HG02610 (cell line): ENCODE measurements around the gene ETV4.

Source experiments
- ATAC-seq: cut with Tn5 transposase; IDR thresholded peaks from one replicate; pipeline ENCODE4 v1.9.1; 2021; ENCODE audit warnings: mild to moderate bottlenecking, moderate library complexity; ENCODE audit not compliant: unreplicated experiment

The ETV4 gene

GRCh38 chr17:43573579-43574321, 27.6 kb upstream of the ETV4 start:
- ATAC-seq, result no peak

DNA sequence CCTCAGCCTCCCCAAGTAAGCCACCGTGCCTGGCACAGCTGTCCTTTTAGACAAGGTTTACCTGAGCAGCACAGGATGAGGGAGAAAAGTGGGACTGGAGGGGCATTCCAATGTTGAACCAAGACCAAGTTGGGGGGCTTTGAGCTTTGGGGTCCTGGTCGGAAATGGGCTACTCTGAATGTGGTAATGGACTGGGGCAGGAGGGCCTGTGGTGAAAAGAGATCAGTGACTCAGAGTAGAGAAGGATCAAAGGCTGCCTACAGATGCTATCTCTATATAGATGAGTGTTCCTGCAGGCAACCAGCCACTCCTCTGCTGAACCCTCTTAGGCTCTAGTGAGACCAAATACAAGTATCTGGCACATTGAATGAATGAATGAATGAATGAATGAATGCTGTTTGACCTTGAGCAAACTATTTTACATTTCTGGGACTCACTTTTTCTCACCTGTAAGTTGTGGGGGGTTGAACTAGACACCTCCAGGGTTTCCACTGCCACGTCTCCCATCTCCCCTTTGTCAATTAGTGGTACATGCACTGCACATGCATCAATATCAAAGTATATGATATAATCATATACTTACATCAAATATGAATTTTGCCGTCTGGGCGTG, 26.3 kb upstream of the ETV4 start:
- ATAC-seq, result no peak

DNA sequence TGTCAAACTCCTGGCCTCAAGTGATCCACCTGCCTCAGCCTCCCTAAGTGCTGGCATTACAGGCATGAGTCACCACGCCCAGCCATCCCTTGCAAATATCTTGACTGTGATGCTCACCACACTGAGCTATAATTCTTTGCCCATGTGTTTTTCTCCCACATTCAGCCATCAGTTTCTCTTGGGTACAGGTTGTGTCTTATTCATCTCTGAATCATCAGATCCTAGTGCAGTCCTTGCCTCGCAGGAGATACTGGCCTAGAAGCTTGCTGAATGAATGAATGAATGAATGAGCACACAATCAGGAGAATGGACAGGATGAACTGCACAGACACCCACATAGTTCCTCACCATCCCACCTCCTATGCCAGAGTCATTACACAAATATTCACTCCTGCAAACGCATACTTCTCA, 24.4 kb upstream of the ETV4 start:
- no peak for ATAC-seq

GRCh38 chr17:43568506-43569082, 22.5 kb upstream of the ETV4 start:
- ATAC-seq, result no peak

DNA sequence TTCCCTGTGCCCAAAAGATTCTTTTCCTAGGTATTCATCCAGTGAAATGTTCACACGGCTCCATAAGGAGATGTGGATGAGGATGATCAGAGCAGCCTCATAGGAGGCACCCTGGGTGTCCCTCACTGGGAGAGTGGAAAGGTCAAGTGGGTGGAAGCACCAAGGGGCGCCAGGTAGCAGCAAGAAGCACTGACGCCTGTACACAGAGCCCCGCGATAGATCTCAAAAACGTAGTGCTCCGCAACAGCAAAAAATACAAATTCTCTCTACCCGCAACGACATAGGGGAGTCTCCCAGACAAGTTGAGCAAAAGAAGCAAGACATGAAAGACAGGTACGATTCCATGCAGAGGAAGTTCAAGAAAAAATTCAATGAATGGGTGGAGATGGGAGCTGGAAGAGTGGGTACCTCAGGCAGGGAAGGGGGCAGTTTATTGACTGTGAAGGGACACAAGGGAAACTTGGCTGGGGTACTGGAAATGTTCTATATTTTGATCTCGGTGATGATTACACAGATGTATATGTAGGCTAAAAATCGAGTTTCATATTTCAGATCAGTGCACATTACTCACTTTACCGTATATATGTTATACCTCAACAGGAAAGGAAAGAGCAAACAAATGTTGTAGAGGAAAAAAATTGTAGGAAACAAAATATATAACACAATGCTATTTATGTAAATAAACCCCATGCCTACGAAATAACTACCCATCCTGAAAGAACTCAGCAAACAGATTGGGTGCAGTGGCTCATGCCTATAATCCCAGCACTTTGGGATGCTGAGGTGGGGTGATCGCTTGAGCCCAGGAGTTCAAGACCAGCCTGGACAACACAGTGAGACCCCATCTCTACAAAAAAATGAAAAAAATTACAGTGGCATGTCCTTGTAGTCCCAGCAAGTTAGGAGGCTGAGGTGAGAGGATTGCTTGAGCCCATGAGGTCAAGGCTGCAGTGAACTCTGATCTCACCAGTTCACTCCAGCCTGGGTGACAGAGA, 17.8 kb upstream of the ETV4 start:
- ATAC-seq, result no peak

DNA sequence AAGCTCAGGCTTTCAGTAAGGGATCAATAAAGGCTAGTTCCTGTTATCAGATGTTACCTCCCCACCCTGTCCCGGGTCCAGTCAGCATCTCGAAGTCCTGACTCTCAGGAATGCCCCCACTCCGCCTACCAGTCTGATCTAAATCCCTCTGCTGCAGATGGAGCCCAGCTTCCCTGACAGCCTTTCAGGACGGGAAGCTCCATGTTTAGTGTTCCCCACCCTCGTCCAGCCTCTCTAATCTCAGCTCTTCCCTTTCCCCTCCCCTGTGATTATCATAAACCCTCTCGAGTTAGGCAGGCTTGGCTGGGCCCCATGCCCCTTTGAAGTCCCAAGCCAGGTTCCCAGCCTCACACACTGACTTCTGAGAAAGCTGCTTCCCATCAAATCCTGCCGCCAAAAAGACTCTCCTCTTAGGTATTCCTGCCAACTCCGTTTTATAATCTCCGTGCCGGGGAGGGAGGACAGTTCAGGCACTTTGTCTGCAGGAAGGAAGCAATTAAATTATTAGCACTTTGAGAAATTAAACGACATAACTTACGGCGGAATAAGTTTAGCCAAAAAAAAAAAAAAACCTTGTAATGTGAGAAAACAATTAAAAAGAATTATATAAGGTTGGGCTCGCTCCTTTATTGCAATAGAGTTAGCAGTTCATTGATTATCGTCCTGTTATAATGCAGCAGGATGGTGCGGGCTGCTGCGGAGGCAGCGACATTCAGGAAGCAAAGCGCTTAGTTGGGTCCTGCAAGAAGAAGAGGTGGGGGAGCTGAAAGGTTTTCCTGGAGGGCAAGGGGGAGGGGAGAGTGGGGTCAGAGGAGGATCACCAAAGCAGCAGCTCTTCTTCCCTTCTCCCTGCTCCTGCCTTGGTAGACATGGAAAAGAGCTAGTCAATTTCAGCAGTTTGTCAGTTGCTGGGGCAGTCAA, 16.8 kb upstream of the ETV4 start:
- ATAC-seq, result no peak

DNA sequence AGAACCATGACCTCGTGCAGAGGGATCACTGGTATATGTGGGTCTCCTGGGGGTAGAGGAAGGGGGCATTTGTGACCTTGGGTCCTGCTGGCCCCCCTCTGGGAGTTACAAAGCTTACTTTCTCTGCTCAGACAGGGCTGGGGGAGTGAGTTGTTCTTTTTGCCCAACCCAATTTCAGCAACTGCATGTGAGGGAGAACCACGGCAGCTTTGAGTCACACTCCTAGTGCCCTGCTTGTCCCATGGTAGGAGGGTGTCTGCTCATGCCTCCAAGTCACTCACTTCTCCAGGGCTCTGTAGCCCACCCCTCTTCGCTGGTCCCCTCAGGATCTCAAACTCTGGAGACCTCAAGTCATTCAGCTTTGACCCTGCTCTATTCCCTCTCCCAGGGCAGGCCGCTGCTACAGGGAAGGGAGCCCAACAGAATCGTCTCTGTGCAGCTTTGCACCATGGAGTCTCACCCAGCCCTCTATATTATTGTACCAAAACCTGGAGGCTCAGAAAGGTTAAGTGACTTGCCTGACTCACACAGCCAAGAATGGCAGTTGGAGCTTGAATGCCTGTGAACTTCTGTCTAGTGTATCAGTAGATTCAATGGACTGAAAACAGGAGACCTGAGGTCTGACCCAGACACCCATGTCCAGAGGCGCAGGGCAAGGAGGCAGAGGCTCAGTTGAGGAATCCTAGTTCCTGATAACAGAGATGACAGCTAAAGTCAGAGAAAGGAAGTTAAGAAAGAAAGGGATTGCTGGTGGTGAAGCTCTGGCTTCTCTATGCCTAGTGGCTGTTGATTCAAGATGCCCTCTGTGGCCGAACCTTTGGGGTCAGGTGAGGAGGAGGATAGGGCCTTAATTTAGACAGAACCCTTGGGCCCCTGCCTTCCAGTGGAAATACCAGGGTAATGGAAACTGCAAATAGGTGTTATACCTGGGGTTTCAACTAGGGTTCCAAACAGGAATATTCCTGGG, 14.6 kb upstream of the ETV4 start:
- no peak for ATAC-seq

- no peak for ATAC-seq
These were observed 13.1 kb upstream of the ETV4 start for GRCh38 chr17:43559161-43559816.

DNA sequence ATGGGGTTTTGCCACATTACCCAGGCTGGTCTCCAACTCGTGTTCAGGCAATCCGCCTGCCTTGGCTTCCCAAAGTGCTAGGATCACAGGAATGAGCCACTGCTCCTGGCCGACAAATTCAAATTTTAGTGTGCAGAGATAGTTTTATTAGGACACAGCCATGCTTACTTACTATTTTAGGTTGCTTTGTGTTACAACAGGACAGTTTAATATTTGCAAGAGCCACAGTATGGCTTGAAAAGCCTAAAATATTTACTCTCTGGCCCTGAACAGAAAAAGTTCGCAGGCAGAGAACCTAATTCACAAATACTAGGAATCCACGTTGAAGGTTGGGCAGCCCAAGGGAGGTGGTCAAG, 12.6 kb upstream of the ETV4 start:
- ATAC-seq, result no peak

GRCh38 chr17:43556292-43556691, 10.2 kb upstream of the ETV4 start:
- ATAC-seq, result no peak

- no peak for ATAC-seq
These were observed 8.7 kb upstream of the ETV4 start for GRCh38 chr17:43554857-43555256.

DNA sequence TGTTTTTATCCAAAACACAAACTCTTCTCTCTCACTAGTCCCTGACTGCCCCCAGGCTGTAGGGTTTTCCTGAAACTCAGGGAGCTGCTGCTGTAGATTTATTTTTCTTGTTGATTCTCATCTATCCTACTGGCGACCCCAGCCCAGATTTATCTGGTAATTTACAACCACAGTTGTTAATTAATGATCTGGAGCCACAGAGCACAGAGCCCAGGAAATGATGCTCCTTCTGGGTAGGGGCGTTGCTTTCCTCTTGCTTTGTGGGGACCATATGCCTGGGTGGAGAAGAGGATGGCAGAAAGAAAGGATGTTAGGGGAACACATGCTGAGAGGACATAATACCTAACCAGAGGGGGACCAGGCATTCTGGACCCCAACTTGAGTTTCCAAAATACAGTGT, 7.4 kb upstream of the ETV4 start:
- no peak for ATAC-seq

DNA sequence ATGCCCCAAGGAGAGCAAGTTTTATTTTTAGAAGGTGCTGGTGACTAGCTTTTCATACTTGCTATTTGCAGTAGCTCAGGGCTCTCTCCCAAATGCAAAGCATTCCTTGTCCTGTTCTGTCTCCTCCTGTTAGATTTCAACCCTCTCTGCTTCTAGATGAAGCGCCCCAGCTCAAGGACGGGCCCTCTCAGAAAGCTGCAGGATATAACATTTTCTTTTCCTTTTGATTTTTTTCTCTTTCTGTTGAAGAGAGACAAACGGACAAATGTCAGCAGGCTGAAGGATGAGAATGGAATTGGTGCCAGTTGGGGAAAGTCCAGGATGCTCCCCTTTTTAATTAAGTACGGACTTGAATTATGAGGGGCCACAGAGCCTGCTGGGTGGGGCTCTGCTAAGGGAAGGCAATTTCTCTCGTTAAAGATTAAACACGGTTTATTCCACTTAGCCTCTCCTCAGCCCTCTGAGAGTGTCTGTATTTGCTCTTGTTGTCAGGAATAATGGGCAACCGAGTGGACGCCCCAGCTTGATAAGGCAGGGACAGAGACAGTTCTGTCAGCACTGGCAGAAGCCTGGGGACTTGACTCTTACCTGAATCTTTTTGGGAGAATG, 6.2 kb upstream of the ETV4 start:
- no peak for ATAC-seq

DNA sequence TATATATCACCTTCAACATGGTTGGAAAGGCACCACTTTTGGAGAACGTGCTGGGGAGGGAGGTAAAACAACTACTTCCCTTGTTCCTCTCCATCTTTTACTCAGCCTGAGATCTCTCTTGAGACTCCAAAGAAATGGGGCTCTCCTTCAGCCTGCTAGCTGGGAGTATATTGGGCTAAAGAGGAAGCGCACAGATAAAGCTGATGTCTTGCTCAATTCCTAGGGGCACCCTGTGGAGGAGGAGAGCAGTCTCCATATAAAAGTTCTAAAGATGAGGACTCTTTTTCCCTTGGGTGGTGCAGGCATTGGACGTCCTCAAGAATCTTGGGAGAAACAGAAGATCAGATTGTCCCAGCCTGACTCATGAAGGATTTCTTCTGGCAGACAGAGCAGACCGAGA, 4.6 kb upstream of the ETV4 start:
- no peak for ATAC-seq

GRCh38 chr17:43549496-43549895, 3.4 kb upstream of the ETV4 start:
- no peak for ATAC-seq

GRCh38 chr17:43548689-43549379, 2.7 kb upstream of the ETV4 start:
- no peak for ATAC-seq

- no peak for ATAC-seq
These were observed 1.6 kb upstream of the ETV4 start for GRCh38 chr17:43547659-43548256.
